ENCODE results near the gene VENTX.

Gene VENTX

DNA sequence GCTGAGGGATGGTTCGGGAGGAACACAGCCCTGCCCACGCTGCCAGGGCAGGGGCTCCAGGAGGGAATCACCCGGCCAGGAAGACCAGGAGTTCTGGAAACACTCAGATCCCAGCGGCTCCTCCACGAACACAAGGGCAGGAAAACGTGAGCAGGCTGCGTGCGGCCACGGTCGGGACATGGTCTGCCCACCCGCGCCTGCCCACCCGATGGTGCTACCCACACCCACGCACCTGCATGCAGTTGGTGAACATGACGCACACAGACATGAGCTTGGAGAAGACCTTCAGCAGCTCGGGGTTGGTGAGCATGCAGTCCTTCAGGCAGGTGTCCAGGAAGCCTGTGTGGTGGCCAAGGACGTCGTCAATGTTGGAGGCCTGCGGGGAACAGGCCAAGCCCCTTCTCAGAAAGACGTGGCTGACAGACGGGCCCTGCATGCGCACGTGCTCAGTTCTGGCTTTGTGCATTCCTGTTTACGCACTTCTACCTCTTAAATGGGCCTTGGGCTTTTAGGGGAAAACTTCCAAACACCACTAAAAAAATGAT is 45.3 kb downstream of the VENTX start:
- no peak for DNase-seq (ENCODE audit: extremely low read depth in 1 of 2, low read depth in 1 of 2)

DNA sequence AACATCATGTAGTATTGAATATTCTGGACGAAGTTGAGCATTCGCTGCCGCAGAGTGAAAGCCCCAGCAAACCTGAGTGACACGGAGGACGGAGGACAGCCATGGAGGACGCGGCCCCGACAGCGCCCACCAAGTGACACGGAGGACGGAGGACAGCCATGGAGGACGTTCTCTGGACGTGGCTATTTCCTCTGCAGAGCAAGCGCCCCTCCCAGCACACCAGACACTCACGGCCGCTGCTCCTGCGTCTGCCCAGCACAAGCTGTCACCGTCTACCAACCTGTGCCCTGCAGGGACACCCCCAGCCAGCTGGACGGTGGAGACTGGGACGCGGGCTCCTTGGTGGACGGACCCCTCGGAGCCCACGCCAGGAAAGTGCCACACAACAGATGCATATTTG is 46.3 kb downstream of the VENTX start:
- DNase-seq (ENCODE audit: extremely low read depth in 1 of 2, low read depth in 1 of 2), result no peak

DNA sequence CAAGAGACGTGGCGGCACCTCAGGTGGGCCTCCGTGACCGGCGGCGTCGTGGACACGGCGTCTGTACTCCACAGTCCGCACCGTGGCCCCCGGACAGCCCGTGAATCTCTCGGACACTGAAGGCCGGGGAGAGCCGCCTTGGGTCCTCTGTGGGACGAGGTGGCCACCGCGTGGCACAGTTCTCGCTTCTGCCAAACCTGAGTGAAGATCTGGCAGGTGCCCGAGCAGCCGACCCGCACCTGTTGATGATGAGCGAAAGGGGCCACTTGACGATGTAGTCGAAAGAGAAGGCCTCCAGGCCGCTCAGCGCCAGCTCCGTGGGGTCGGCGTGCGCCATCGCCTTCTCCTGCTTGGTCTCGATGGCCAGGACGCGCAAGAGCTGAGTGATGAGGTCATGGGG is 47.6 kb downstream of the VENTX start:
- no peak for DNase-seq (ENCODE audit: extremely low read depth in 1 of 2, low read depth in 1 of 2)

DNA sequence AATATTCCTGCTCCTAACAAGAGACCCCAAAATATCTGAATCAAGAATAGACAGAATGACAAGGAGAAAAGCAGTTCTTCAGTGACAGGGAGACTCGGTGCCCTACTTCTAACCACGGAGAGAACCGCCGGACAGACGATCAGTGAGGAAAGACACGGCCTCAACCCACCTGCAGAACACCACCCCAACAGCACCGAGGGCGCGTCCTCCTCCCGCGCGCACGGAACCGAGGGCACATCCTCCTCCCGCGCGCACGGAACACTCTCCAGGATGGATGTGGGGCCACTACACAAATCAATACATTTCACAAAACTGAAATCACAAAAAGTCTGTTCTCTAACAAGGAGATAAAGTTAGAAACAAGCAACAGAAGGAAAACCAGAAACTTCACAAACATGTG is 48.7 kb downstream of the VENTX start:
- DNase-seq (ENCODE audit: extremely low read depth in 1 of 2, low read depth in 1 of 2), result no peak

DNA sequence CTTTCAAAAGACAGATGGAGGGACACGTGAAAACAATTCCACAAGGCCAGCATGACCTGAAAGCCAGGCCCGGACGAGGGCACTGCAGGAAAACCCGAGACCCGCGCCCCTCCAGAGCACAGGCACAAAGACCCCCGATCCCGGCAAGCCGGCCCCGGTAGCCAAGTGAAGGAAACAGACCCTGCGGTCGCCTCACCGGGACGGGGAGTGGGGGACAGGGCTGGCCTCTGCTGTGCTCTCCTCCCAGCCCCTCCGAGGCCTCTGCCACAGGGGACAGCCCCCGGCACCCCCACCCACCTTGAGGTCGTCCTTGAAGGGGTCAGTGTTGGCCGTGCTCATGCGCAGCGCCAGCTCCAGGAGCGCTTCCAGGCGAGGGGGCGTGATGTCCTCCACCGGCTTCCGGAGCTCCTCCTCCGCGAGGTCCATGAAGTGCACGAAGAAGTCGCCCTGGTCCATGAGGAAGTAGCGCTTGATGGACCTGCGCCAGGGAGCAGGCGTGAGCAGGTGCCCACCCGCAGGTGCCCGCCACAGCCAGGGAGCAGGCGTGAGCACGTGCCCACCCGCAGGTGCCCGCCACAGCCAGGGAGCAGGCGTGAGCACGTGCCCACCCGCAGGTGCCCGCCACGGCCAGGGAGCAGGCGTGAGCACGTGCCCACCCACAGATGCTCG is 50.3 kb downstream of the VENTX start:
- no peak for DNase-seq (ENCODE audit: extremely low read depth in 1 of 2, low read depth in 1 of 2)

DNA sequence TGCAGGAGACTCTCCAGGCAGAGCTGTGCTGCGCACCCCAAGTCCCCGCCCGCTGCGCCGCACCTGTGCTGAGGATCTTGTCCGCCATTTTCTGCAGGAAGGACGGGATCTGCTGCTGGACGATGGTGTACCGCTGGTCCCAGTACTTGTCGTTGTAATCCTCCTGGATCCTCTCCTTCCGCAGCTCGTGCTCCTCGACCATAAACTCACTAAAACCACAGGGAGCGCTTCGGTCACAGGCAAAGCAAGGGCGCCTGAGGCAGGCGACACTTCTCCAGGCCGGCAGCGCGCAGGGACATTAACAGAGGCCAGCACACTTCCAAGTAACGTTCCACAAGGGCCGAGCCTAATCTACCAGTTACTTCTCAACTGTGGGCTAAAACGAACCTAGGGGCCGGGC is 52.1 kb downstream of the VENTX start:
- no peak for DNase-seq (ENCODE audit: extremely low read depth in 1 of 2, low read depth in 1 of 2)
